Neural progenitor cell (in vitro differentiated cells): Measurements from ENCODE around the gene NBEAL1.

Source experiments
- EZH2 ChIP-seq: fragments of 200-600 bp; sonication (generic); IDR thresholded peaks from 2 replicates; pipeline ENCODE4 v1.6.1; 2017; ENCODE audit warnings: antibody characterized with exemption, mild to moderate bottlenecking, moderate library complexity
- EZH2phosphoT487 ChIP-seq: fragments of 200-600 bp; sonication (generic); IDR thresholded peaks from 2 replicates; pipeline ENCODE4 v1.6.1; 2017; ENCODE audit warnings: antibody characterized with exemption
- TF ChIP-seq, protein P1 (sequence below): fragments of 200-600 bp; sonication (generic); IDR thresholded peaks from 2 replicates; pipeline ENCODE4 v1.5.1; 2017; ENCODE audit warnings: antibody characterized with exemption, mild to moderate bottlenecking

DNA sequence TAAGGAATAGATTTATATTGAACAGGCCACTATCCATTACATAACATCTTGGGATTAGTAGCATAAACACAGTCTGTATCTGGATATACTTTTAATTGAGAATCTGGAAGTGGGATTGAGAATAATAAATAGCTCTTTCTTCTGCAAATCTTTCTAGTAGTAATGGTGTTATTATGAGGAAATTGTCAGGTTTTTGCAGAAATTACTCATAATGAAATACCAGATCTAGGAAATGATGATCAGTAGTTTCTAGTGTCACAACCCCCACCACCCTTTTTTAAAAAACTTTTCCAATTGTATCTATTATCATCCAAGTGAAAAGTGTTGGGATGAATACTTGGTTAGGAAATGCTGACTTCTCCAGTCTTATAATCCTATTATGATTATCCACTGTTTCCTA lies 18.7 kb downstream of the NBEAL1 start:
- TF ChIP-seq, protein P1, sequence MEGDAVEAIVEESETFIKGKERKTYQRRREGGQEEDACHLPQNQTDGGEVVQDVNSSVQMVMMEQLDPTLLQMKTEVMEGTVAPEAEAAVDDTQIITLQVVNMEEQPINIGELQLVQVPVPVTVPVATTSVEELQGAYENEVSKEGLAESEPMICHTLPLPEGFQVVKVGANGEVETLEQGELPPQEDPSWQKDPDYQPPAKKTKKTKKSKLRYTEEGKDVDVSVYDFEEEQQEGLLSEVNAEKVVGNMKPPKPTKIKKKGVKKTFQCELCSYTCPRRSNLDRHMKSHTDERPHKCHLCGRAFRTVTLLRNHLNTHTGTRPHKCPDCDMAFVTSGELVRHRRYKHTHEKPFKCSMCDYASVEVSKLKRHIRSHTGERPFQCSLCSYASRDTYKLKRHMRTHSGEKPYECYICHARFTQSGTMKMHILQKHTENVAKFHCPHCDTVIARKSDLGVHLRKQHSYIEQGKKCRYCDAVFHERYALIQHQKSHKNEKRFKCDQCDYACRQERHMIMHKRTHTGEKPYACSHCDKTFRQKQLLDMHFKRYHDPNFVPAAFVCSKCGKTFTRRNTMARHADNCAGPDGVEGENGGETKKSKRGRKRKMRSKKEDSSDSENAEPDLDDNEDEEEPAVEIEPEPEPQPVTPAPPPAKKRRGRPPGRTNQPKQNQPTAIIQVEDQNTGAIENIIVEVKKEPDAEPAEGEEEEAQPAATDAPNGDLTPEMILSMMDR: no peak
- TF ChIP-seq EZH2phosphoT487: no peak
- TF ChIP-seq EZH2: no peak
